NCI-H1436 treated with DMSO at 0.1 percent for 48 hours (cell line): ENCODE measurements around the gene HMGB2.

ENCODE experiments used
- DNase-seq: peaks from one replicate; lab custom pipeline; 2025; lab: John Stamatoyannopoulos, UW

The HMGB2 gene

DNA sequence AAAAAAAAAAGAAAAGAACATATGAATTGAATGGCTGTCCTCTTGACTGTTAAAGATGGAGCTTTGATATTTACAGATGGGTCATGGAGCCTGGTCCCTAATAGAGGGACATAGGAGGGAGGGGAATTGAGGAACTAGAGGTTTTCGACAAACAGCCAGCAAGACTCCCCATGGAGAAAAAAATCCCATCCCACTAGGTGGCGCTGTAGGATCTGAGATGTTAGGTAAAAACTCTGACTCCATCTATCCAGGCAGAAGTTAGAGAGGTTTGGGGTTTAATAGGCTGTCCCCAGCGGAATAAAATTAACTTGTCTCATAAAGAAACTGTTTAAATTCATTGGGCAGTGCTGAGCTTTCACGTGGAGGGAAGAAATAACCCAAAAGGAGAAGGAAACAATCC lies 45.9 kb downstream of the HMGB2 start:
- DNase-seq = no peak

GRCh38 chr4:173287486-173287885 lies 46.7 kb downstream of the HMGB2 start:
- DNase-seq = no peak

GRCh38 chr4:173284463-173284862 lies 49.7 kb downstream of the HMGB2 start:
- DNase-seq = no peak

GRCh38 chr4:173282626-173283025 lies 51.5 kb downstream of the HMGB2 start:
- DNase-seq = no peak

DNA sequence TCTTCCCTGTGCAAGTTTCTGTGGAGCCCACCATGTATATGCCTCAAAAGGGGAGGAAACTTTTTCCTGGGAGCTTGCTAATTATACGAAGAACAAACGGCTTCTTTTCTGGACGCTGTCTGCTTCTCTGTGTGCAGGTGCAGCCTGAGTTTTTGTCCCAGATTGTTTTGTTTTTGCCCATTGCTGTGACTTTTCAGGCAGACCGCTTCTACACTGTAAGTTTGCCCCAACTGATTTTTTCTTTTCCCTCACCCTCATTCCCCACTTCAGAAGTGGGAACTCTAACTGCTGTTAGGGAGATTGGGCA lies 51.9 kb downstream of the HMGB2 start:
- DNase-seq = no peak

DNA sequence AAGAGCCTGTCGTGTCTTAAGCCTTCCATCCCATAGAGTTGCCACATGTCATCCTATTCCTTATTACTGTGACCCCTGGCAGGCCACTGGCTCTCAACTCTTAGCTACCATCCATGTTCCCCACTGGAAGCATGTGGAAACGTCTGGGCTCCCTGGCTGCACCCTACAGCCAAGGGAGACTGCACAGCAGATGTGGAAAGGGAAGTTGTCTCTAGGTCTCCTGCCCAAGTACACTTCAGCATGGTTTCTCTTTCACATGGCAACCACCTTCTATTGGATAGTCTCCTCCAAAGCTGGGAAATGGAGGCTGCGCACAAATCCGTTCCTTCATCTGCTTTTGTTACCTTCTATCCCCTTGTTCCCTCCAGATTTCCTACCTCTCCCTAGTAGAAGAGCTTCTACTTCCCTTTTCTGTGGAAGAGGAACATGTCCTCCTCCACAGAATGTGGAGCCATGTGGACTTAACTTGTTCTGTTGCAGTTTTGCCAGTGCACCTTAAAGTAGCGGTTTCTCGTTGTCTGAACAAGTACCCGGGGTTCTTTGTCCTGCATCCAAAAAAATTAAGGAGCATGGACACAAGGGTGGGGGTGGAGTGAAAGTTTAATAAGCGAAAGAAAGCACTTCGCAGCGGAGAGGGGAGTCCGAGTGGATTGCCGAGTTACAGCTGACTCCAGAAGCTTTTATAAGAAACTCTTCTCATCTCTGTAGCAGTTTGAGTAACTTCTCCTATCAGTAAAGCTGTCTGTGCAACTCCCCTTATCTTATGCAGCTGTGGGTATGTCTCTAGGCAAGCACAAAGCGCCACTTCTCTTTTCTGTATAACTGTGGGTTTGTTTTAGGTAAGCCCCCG lies 52.5 kb downstream of the HMGB2 start:
- DNase-seq = no peak
